Epithelial cell of umbilical artery (primary cell): Measurements from ENCODE around the gene CYP4X1. TPM values are rescaled to one million over a fixed set of nuclear protein-coding genes. Genes with fewer than 3 reads are reported as not detected.

Source experiments
- total RNA-seq: library from RNA; depleted of rRNA; stranded (reverse); fragments of >200 nt; gene quantifications from 2 replicates; pipeline ENCODE4 v1.2.3, GENCODE V29; 2014

CYP4X1 gene
- 0.32 and 0.76 TPM in 2 replicates for total RNA-seq

GRCh38 chr1:47023268-47024140 is at the start of gene CYP4X1:
Gene CYP4X1, plus strand, starts transcription at chr1:47023669. Its CDS starts 149 bp downstream, at chr1:47023818.

GRCh38 chr1:47067097-47067594 is 43.7 kb downstream of the CYP4X1 start, which contains the start of gene CYP4Z1:
Gene CYP4Z1, plus strand, starts transcription at chr1:47067231. Its CDS starts 260 bp downstream, at chr1:47067491.

Other genes starting within 250 kb of the CYP4X1 start
- gene CYP4B1, start 224.6 kb upstream of the CYP4X1 start, total RNA-seq, result not detected in 2 replicates
- not detected in 2 replicates for gene CYP4A11, start 82.2 kb upstream of the CYP4X1 start, total RNA-seq
- gene CYP4Z1, start 43.6 kb downstream of the CYP4X1 start, total RNA-seq, result not detected in 2 replicates
- not detected in 2 replicates for gene CYP4A22, start 113.8 kb downstream of the CYP4X1 start, total RNA-seq
- gene PDZK1IP1, start 166.4 kb downstream of the CYP4X1 start, total RNA-seq, result not detected in 2 replicates
- gene TAL1, start 208.6 kb downstream of the CYP4X1 start, total RNA-seq, result 20.5 and 39.8 TPM in 2 replicates